Endothelial cell of umbilical vein (primary cell): ENCODE measurements around the gene MAP2K5. TPM values are rescaled to one million over a fixed set of nuclear protein-coding genes. Genes with fewer than 3 reads are reported as not detected.

Experiments
- BruUV-seq: library from RNA; stranded (reverse); fragments of 400-500 nt; replicated peaks from 2 replicates; lab custom pipeline; 2021; lab: Mats Ljungman, UMichigan
- CTCF ChIA-PET: fragments of 300-600, 350-600 bp; sonication (Branson Sonifier 250); formaldehyde crosslinking; loops from one replicate; lab custom pipeline; 2021; ENCODE audit warnings: antibody characterized with exemption, inconsistent platforms; lab: Charles Lee
- POLR2A ChIA-PET: fragments of 300-600, 350-600 bp; sonication (Branson Sonifier 250); formaldehyde crosslinking; loops from one replicate; lab custom pipeline; 2021; ENCODE audit warnings: antibody characterized with exemption, inconsistent platforms; lab: Charles Lee
- DNase-seq: peaks from one replicate; pipeline ENCODE4 v3.0.0-alpha.2; 2011; ENCODE audit warnings: low read depth, low spot score
- FAIRE-seq: peaks from 2 replicates; lab custom pipeline; 2011; peaks lifted over from hg19 to GRCh38; lab: Jason Lieb, UNC
- H2AFZ ChIP-seq: 2 replicates; pipeline ENCODE4 v1.6.0; 2012; ENCODE audit warnings: low read depth, low read length, control low read depth, inconsistent platforms
- H3K27ac ChIP-seq: 2 replicates; pipeline ENCODE4 v1.5.1; 2011; ENCODE audit warnings: low read depth, mild to moderate bottlenecking, control low read depth, low read length, moderate library complexity; ENCODE audit not compliant: insufficient read depth
- H3K27me3 ChIP-seq, 2 experiments: 2 replicates each; pipeline versions ENCODE4 v1.6.0 to v1.6.1; 2011; ENCODE audit warnings: low read length in 2 of 2, mixed read lengths in 1 of 2; ENCODE audit not compliant: control insufficient read depth in 2 of 2, insufficient read depth in 2 of 2
- H3K36me3 ChIP-seq, 2 experiments: 2 replicates in 1 of 2; 3 replicates in 1 of 2; pipeline ENCODE4 v1.5.1; 2011; ENCODE audit warnings: low read length in 2 of 2, mild to moderate bottlenecking in 1 of 2, moderate library complexity in 1 of 2; ENCODE audit not compliant: control insufficient read depth in 2 of 2, insufficient read depth in 2 of 2; ENCODE audit errors: extremely low read depth in 1 of 2
- H3K4me1 ChIP-seq: 3 replicates; pipeline ENCODE4 v1.5.1; 2011; ENCODE audit warnings: mild to moderate bottlenecking, low read length; ENCODE audit not compliant: control insufficient read depth, insufficient read depth; ENCODE audit errors: extremely low read depth
- H3K4me2 ChIP-seq: 2 replicates; pipeline ENCODE4 v1.6.1; 2011; ENCODE audit warnings: low read length, control low read depth, mixed read lengths; ENCODE audit not compliant: insufficient read depth
- H3K4me3 ChIP-seq, 3 experiments: fragments of 200-600 bp in 1 of 3; sonication (generic), shearing (Covaris generic) in 1 of 3; replicated peaks in 1 of 3; 2 replicates each; pipeline ENCODE4 v1.5.1; 2011 to 2016; ENCODE audit warnings: control low read depth in 3 of 3, low read length in 3 of 3, mild to moderate bottlenecking in 2 of 3, inconsistent platforms in 1 of 3, low read depth in 1 of 3, moderate library complexity in 1 of 3; ENCODE audit not compliant: insufficient read depth in 1 of 3
- H3K79me2 ChIP-seq: 2 replicates; pipeline ENCODE4 v1.6.0; 2012; ENCODE audit warnings: low read length, inconsistent platforms; ENCODE audit not compliant: control insufficient read depth, insufficient read depth
- H3K9ac ChIP-seq: replicated peaks from 2 replicates; pipeline ENCODE3; 2011; ENCODE audit warnings: low read length, control low read depth; ENCODE audit not compliant: insufficient read depth; ENCODE audit errors: extremely low read depth
- H3K9me1 ChIP-seq: replicated peaks from 3 replicates; pipeline ENCODE4 v1.6.0; 2011; ENCODE audit warnings: mild to moderate bottlenecking, low read length; ENCODE audit not compliant: control insufficient read depth, insufficient read depth; ENCODE audit errors: extremely low read depth
- H3K9me3 ChIP-seq: replicated peaks from 2 replicates; pipeline ENCODE4 v1.5.1; 2012; ENCODE audit warnings: low read length, inconsistent platforms; ENCODE audit not compliant: control insufficient read depth, insufficient read depth
- H4K20me1 ChIP-seq: replicated peaks from 2 replicates; pipeline ENCODE3; 2011; ENCODE audit warnings: mild to moderate bottlenecking, low read length; ENCODE audit not compliant: control insufficient read depth, insufficient read depth; ENCODE audit errors: extremely low read depth
- EZH2 ChIP-seq: IDR thresholded peaks from 2 replicates; pipeline ENCODE4 v1.6.1; 2012; ENCODE audit warnings: borderline replicate concordance, low read depth, mild to moderate bottlenecking, moderate library complexity, low read length, inconsistent platforms; ENCODE audit not compliant: severe bottlenecking
- FOS ChIP-seq: IDR thresholded peaks from 2 replicates; pipeline ENCODE4 v1.6.1; 2011; ENCODE audit warnings: mild to moderate bottlenecking, low read length, moderate library complexity, borderline replicate concordance; ENCODE audit not compliant: insufficient read depth
- GATA2 ChIP-seq: IDR thresholded peaks from 2 replicates; pipeline ENCODE4 v1.7.0; 2011; ENCODE audit warnings: low read depth, mild to moderate bottlenecking, moderate library complexity, mixed read lengths, low read length; ENCODE audit not compliant: insufficient read length, insufficient read depth
- JUN ChIP-seq: IDR thresholded peaks from 2 replicates; pipeline ENCODE4 v1.6.1; 2011; ENCODE audit warnings: borderline replicate concordance, low read depth; ENCODE audit not compliant: insufficient read length, insufficient read depth
- MYC ChIP-seq: IDR thresholded peaks from one replicate; pipeline ENCODE4 v1.6.1; 2011; ENCODE audit warnings: mild to moderate bottlenecking, low read depth, low read length
- POLR2A ChIP-seq: IDR thresholded peaks from 2 replicates; pipeline ENCODE4 v1.6.1; 2012; ENCODE audit warnings: low read depth, mild to moderate bottlenecking, control low read depth, low read length
- POLR2AphosphoS5 ChIP-seq: IDR thresholded peaks from 2 replicates; pipeline ENCODE4 v1.6.1; 2012; ENCODE audit warnings: low read depth, mild to moderate bottlenecking, control low read depth, low read length, moderate library complexity; ENCODE audit not compliant: insufficient read depth
- dilution Hi-C: fragments of 300-500 bp; cut with MboI; formaldehyde crosslinking; loops from one replicate; pipeline ENCODE4 v1.15.0; 2019; ENCODE audit warnings: low sequenced_read_pairs; ENCODE audit not compliant: extremely low pct_ligation_motif_present
- intact Hi-C: fragments of 100-400 bp; cut with micrococcal nuclease; formaldehyde crosslinking; loops from one replicate; pipeline ENCODE4 v1.10.0; 2022
- polyA plus RNA-seq, 4 experiments: library from polyadenylated mRNA; depleted of rRNA in 3 of 4; stranded (reverse) in 3 of 4; unstranded in 1 of 4; fragments of >200 nt; gene quantifications; 2 replicates each; pipeline versions ENCODE4 v1.2.1 to v1.2.3, GENCODE V29; 2011 to 2012; ENCODE audit warnings: missing spikeins in 1 of 4
- total RNA-seq: library from RNA; stranded (reverse); gene quantifications from 2 replicates; pipeline ENCODE4 v1.2.3, GENCODE V29; 2021
- TF ChIP-seq, protein P1 (sequence below), 2 donors: IDR thresholded peaks; 1 replicate in 1 of 2; 2 replicates in 1 of 2; pipeline ENCODE4 v1.5.1; 2011; ENCODE audit warnings: low read length in 2 of 2, mild to moderate bottlenecking in 2 of 2, moderate library complexity in 2 of 2, control low read depth in 1 of 2, inconsistent platforms in 1 of 2, low read depth in 1 of 2; ENCODE audit not compliant: insufficient read depth in 1 of 2; ENCODE audit errors: extremely low read depth in 1 of 2
- TF ChIP-seq, protein P2 (sequence below): IDR thresholded peaks from 2 replicates; pipeline ENCODE4 v1.6.1; 2011; ENCODE audit not compliant: insufficient read depth, insufficient read length

MAP2K5 gene
- total and polyA plus RNA-seq, 2 donors (not counting 3 experiments of a cell fraction or from before 2014, with no cell fraction given): 4.9 to 24.7 TPM

- no TSS peak for BruUV-seq
- H2AFZ ChIP-seq: no peak overlapping the region
- no peak for TF ChIP-seq JUN
- TF ChIP-seq, protein P1, sequence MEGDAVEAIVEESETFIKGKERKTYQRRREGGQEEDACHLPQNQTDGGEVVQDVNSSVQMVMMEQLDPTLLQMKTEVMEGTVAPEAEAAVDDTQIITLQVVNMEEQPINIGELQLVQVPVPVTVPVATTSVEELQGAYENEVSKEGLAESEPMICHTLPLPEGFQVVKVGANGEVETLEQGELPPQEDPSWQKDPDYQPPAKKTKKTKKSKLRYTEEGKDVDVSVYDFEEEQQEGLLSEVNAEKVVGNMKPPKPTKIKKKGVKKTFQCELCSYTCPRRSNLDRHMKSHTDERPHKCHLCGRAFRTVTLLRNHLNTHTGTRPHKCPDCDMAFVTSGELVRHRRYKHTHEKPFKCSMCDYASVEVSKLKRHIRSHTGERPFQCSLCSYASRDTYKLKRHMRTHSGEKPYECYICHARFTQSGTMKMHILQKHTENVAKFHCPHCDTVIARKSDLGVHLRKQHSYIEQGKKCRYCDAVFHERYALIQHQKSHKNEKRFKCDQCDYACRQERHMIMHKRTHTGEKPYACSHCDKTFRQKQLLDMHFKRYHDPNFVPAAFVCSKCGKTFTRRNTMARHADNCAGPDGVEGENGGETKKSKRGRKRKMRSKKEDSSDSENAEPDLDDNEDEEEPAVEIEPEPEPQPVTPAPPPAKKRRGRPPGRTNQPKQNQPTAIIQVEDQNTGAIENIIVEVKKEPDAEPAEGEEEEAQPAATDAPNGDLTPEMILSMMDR (IDR thresholded peaks at IDR 0.05; ENCODE audit: extremely low read depth in 1 of 2, insufficient read depth in 1 of 2, low read depth in 1 of 2, low read length in 2 of 2): no peak
- no peak for TF ChIP-seq GATA2
- no peak for TF ChIP-seq POLR2A
- TF ChIP-seq, protein P2, sequence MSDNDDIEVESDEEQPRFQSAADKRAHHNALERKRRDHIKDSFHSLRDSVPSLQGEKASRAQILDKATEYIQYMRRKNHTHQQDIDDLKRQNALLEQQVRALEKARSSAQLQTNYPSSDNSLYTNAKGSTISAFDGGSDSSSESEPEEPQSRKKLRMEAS: no peak
- no peaks in the 10 kb centered on the region for H3K27me3 ChIP-seq
- no peaks in the 10 kb centered on the region for H3K79me2 ChIP-seq
- no peaks in the 10 kb centered on the region for H3K36me3 ChIP-seq
- H3K9me1 ChIP-seq: no peaks in the 10 kb centered on the region
- CTCF ChIA-PET: interaction anchor here (1.5 kb wide), 1 partner anchor 15 kb away, joined by 4 read pairs; no protein-coding TSS in a partner anchor
- POLR2A ChIA-PET: interaction anchor here (0.6 kb wide), 1 partner anchor 175 kb away, joined by 3 read pairs; no protein-coding TSS in a partner anchor
- no peak overlapping the region for H3K9ac ChIP-seq
- no peaks in the 10 kb centered on the region for H3K4me1 ChIP-seq
- no peak for DNase-seq
- no peak overlapping the region for H3K4me3 ChIP-seq
- no peaks in the 10 kb centered on the region for H3K9me3 ChIP-seq
- intact Hi-C loops (no loop called here), dilution Hi-C loops (no loop called here)
- H3K27ac ChIP-seq: no peak overlapping the region
- H3K4me2 ChIP-seq: no peak overlapping the region
- no peaks in the 10 kb centered on the region for H4K20me1 ChIP-seq
- FAIRE-seq: no peak
Measured at GRCh38 chr15:67753891-67754290, 211.4 kb downstream of the MAP2K5 start.

DNA sequence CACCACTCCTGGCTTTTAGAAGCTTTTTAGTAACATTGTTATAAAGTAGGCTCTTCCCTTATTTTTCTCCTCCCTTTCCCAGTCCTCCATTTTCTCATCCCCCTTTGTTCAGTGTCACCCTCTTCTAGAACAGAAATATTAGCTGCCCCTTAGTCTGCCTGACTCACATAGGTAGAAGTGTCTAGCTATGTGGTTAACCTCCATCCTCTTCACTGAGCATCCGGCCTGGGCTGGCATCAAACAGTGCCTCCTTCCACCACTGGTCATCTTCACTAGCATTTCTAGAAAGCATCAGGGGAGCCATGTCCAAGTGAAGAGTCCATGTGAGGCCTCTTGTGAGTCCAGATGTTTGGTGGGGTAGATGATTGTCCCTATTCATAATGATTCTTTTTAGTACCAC, 212.8 kb downstream of the MAP2K5 start:
- H3K4me3 ChIP-seq: no peak overlapping the region
- intact Hi-C loops (no loop called here), dilution Hi-C loops (no loop called here)
- no TSS peak for BruUV-seq
- no peak overlapping the region for H2AFZ ChIP-seq
- H3K4me1 ChIP-seq: no peaks in the 10 kb centered on the region
- no peak overlapping the region for H3K4me2 ChIP-seq
- CTCF ChIA-PET: interaction anchor here (0.9 to 1.5 kb wide), 4 partner anchors 11 to 18 kb away, joined by 3 to 4 read pairs (median 3); no protein-coding TSS in a partner anchor
- no peak for TF ChIP-seq EZH2
- TF ChIP-seq, protein P2: no peak
- TF ChIP-seq POLR2AphosphoS5: no peak
- TF ChIP-seq FOS: no peak
- TF ChIP-seq, protein P1 (IDR thresholded peaks at IDR 0.05; ENCODE audit: extremely low read depth in 1 of 2, insufficient read depth in 1 of 2, low read depth in 1 of 2, low read length in 2 of 2): no peak
- TF ChIP-seq JUN: no peak
- no peak for TF ChIP-seq GATA2
- TF ChIP-seq POLR2A: no peak
- TF ChIP-seq MYC: no peak
- no peak for DNase-seq
- no peaks in the 10 kb centered on the region for H3K79me2 ChIP-seq
- H3K9me3 ChIP-seq: no peaks in the 10 kb centered on the region
- H3K27me3 ChIP-seq: no peaks in the 10 kb centered on the region
- no peaks in the 10 kb centered on the region for H3K36me3 ChIP-seq
- H4K20me1 ChIP-seq: no peaks in the 10 kb centered on the region
- POLR2A ChIA-PET: no interaction called here
- no peak for FAIRE-seq
- H3K9me1 ChIP-seq: no peaks in the 10 kb centered on the region
- no peak overlapping the region for H3K9ac ChIP-seq
- no peak overlapping the region for H3K27ac ChIP-seq
